NB4 (cell line): ENCODE measurements around the gene MAS1L.

Experiments used
- DNase-seq: peaks from one replicate; pipeline ENCODE4 v3.0.0; 2010; ENCODE audit warnings: low read depth
- H3K4me3 ChIP-seq: one replicate; pipeline ENCODE4 v1.5.1; 2011; ENCODE audit warnings: mild to moderate bottlenecking, low read depth, low read length, moderate library complexity
- MYC ChIP-seq: IDR thresholded peaks from 2 replicates; pipeline ENCODE4 v1.6.1; 2011; ENCODE audit warnings: low read depth, low read length
- POLR2A ChIP-seq: IDR thresholded peaks from 2 replicates; pipeline ENCODE4 v1.6.1; 2011; ENCODE audit warnings: mild to moderate bottlenecking; ENCODE audit not compliant: insufficient read length; ENCODE audit errors: extremely low read depth
- TF ChIP-seq, protein P1 (sequence below): IDR thresholded peaks from one replicate; pipeline ENCODE4 v1.5.1; 2012; ENCODE audit warnings: low read depth, low read length
- TF ChIP-seq, protein P2 (sequence below): IDR thresholded peaks from 2 replicates; pipeline ENCODE4 v1.6.1; 2011; ENCODE audit warnings: low read depth, low read length

The MAS1L gene, protein sequence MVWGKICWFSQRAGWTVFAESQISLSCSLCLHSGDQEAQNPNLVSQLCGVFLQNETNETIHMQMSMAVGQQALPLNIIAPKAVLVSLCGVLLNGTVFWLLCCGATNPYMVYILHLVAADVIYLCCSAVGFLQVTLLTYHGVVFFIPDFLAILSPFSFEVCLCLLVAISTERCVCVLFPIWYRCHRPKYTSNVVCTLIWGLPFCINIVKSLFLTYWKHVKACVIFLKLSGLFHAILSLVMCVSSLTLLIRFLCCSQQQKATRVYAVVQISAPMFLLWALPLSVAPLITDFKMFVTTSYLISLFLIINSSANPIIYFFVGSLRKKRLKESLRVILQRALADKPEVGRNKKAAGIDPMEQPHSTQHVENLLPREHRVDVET

DNA sequence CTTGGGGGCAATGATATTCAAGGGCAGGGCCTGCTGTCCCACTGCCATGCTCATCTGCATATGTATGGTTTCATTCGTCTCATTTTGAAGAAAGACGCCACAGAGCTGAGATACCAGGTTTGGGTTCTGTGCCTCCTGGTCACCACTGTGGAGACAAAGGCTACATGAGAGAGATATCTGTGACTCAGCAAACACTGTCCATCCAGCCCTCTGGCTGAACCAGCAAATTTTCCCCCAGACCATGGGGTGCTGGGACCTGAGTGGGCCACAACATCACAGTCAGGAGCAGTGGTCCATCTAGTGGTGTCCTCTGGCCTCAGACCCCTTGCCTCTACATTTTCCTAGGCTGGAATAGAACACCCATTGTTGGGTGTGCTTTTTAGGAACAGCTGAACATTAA is at the start of gene MAS1L:
TSS of gene MAS1L (minus strand) at position 297 of the 400 bp plus-strand sequence. CDS start at position 243, 54 bp downstream.
- TF ChIP-seq, protein P1, sequence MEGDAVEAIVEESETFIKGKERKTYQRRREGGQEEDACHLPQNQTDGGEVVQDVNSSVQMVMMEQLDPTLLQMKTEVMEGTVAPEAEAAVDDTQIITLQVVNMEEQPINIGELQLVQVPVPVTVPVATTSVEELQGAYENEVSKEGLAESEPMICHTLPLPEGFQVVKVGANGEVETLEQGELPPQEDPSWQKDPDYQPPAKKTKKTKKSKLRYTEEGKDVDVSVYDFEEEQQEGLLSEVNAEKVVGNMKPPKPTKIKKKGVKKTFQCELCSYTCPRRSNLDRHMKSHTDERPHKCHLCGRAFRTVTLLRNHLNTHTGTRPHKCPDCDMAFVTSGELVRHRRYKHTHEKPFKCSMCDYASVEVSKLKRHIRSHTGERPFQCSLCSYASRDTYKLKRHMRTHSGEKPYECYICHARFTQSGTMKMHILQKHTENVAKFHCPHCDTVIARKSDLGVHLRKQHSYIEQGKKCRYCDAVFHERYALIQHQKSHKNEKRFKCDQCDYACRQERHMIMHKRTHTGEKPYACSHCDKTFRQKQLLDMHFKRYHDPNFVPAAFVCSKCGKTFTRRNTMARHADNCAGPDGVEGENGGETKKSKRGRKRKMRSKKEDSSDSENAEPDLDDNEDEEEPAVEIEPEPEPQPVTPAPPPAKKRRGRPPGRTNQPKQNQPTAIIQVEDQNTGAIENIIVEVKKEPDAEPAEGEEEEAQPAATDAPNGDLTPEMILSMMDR, result no peak
- TF ChIP-seq POLR2A, result no peak
- no peak for TF ChIP-seq MYC
- TF ChIP-seq, protein P2, sequence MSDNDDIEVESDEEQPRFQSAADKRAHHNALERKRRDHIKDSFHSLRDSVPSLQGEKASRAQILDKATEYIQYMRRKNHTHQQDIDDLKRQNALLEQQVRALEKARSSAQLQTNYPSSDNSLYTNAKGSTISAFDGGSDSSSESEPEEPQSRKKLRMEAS, result no peak
- DNase-seq, result no peak
- H3K4me3 ChIP-seq, result no peak within 1 kb of the TSS

DNA sequence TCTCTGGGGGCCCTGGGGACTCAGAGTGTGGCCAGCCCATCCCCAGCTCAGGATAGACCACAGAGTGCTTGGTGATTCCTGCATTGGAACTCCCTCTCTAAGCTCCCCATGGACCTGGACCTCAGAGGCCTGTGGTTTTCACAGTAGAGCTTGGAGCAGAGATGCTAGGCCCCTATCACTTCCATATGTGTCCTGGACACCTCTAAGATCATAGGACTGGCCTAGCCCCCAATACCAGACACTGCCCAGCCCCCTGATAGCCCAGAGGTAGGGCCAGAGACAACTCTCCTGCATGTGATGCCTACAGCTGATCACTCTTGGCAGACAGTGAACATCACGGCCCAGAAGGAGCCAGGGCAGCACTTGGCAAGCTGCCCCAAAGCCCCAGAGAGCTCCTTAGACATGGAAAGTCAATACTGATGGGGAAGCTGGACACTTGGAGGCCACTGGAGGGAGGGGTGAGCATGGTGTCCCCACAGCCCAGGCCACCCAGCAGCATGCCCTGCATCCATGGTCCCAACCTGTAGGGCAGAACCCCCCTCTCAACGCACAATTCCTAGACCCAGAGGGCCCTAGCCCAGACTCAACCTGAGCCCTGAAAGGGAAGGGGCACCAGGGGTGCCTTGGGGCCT is 44.7 kb upstream of the MAS1L start:
- TF ChIP-seq POLR2A, result no peak
- TF ChIP-seq, protein P2, result no peak
- TF ChIP-seq, protein P1, result no peak
- no peak for TF ChIP-seq MYC
- H3K4me3 ChIP-seq, result no peak overlapping the region
- DNase-seq, result no peak

DNA sequence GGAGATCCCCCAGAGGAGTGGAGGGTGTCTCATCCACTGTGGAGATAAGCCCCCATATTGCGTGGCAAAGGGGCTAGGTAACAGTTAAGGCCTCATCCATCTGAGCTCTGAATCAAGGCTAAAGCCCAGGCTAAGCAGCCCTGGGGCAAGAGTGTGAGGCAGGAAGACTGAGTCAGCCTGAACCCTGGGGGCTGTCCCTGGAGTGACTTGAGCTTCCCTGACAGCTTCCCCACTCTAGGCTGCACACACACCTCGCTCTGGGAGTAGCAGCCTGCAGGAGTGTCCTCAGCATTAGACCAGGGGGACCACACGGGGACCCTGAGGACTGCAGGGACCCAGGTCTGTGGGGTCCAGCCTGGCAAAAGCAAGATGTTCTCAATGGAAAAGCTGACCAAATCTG is 43.9 kb upstream of the MAS1L start:
- no peak for TF ChIP-seq MYC
- TF ChIP-seq POLR2A, result no peak
- TF ChIP-seq, protein P1, result no peak
- TF ChIP-seq, protein P2, result no peak
- no peak for DNase-seq
- H3K4me3 ChIP-seq, result no peak overlapping the region

DNA sequence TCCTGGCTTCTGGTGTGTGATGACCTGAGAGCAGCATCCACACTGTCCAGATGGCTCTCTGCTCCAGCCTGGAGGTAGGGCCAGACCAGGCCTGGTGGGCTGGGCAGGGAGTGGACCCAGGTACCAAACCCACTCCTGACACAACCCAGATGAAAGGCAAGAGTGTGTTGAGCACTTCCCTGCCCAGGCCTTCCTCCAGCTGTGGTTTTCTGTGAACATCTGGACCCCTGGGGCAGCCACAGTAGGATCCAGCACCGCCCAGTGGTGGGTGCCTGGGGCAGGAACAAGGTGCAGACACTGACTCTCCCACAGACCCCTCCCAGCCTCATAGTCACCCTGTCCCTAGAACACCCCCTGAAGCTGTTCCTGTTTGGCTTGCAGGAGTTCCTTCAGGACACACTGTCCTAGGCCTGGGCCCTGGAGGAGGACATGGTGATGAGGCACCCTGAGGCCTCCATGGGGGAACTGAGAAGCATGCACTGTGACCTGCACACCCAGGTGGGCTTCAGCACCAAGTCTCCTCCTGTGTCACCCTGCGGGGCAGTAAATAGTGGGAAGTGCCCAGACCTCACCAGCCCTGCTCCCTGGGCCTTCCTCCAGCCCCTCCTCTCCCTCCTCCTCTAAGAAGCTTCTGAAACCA is 43.0 kb upstream of the MAS1L start:
- no peak for TF ChIP-seq MYC
- TF ChIP-seq, protein P1, result no peak
- TF ChIP-seq, protein P2, result no peak
- no peak for TF ChIP-seq POLR2A
- no peak for DNase-seq
- H3K4me3 ChIP-seq, result no peak overlapping the region

DNA sequence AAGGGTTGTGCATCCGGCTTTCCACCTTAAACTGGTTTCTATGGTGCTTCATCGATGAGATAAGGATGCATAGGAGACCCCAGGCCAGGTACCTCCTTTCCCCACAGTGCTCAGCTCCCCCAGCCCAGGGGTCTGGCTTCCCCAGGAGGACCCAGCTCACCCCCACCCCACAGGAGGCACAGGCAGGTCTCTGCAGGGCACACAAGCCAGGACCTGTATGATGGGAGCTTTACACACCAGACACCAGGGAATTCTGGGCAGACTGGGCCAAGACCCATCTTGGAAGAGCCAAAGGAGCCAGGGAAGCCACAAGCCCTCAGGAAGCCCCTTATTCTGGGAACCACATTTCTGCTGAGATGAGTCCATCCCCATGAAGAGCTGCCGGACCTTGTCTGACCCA is 42.2 kb upstream of the MAS1L start:
- no peak overlapping the region for H3K4me3 ChIP-seq
- DNase-seq, result no peak
- TF ChIP-seq, protein P1, result no peak
- TF ChIP-seq, protein P2, result no peak
- no peak for TF ChIP-seq MYC
- no peak for TF ChIP-seq POLR2A
